ENCODE measurements around the gene LYL1.

DNA sequence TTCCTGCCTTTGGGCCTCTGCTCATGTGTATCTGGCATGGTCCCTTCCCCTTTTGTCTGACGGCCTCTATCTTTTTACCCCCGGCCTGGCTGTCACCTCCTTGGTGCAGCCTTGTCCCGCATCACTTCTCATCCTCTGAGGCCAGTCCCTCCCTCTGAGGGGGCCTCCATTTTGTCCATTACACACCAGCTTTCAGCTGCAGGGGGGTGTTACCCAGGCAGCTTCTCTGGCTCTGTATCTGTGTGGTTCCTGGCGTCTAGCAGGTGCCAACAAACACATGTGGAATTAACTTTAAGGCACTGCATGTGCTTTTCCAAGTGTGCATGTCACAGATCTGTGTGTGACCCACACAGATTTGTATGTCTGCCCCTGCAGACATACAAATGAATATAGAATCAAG is 52.4 kb downstream of the LYL1 start:
- TF ChIP-seq, protein P1, sequence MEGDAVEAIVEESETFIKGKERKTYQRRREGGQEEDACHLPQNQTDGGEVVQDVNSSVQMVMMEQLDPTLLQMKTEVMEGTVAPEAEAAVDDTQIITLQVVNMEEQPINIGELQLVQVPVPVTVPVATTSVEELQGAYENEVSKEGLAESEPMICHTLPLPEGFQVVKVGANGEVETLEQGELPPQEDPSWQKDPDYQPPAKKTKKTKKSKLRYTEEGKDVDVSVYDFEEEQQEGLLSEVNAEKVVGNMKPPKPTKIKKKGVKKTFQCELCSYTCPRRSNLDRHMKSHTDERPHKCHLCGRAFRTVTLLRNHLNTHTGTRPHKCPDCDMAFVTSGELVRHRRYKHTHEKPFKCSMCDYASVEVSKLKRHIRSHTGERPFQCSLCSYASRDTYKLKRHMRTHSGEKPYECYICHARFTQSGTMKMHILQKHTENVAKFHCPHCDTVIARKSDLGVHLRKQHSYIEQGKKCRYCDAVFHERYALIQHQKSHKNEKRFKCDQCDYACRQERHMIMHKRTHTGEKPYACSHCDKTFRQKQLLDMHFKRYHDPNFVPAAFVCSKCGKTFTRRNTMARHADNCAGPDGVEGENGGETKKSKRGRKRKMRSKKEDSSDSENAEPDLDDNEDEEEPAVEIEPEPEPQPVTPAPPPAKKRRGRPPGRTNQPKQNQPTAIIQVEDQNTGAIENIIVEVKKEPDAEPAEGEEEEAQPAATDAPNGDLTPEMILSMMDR (IDR thresholded peaks at IDR 0.05; ENCODE audit: low read depth, low read length, missing input control), result no peak
- TF ChIP-seq FOXA1 (IDR thresholded peaks at IDR 0.05) (no peak), YY1 (IDR thresholded peaks at IDR 0.05) (no peak), RAD21 (IDR thresholded peaks at IDR 0.05) (no peak), SP1 (IDR thresholded peaks at IDR 0.05) (no peak), TAF1 (conservative IDR thresholded peaks at IDR 0.05) (no peak), FOXA2 (IDR thresholded peaks at IDR 0.05) (no peak)
- TF ChIP-seq, protein P2, sequence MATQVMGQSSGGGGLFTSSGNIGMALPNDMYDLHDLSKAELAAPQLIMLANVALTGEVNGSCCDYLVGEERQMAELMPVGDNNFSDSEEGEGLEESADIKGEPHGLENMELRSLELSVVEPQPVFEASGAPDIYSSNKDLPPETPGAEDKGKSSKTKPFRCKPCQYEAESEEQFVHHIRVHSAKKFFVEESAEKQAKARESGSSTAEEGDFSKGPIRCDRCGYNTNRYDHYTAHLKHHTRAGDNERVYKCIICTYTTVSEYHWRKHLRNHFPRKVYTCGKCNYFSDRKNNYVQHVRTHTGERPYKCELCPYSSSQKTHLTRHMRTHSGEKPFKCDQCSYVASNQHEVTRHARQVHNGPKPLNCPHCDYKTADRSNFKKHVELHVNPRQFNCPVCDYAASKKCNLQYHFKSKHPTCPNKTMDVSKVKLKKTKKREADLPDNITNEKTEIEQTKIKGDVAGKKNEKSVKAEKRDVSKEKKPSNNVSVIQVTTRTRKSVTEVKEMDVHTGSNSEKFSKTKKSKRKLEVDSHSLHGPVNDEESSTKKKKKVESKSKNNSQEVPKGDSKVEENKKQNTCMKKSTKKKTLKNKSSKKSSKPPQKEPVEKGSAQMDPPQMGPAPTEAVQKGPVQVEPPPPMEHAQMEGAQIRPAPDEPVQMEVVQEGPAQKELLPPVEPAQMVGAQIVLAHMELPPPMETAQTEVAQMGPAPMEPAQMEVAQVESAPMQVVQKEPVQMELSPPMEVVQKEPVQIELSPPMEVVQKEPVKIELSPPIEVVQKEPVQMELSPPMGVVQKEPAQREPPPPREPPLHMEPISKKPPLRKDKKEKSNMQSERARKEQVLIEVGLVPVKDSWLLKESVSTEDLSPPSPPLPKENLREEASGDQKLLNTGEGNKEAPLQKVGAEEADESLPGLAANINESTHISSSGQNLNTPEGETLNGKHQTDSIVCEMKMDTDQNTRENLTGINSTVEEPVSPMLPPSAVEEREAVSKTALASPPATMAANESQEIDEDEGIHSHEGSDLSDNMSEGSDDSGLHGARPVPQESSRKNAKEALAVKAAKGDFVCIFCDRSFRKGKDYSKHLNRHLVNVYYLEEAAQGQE (IDR thresholded peaks at IDR 0.05), result no peak
- TF ChIP-seq, protein P3, sequence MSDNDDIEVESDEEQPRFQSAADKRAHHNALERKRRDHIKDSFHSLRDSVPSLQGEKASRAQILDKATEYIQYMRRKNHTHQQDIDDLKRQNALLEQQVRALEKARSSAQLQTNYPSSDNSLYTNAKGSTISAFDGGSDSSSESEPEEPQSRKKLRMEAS (IDR thresholded peaks at IDR 0.05), result no peak
- TF ChIP-seq, protein P4, sequence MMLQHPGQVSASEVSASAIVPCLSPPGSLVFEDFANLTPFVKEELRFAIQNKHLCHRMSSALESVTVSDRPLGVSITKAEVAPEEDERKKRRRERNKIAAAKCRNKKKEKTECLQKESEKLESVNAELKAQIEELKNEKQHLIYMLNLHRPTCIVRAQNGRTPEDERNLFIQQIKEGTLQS (IDR thresholded peaks at IDR 0.05), result no peak
- TF ChIP-seq, protein P5, sequence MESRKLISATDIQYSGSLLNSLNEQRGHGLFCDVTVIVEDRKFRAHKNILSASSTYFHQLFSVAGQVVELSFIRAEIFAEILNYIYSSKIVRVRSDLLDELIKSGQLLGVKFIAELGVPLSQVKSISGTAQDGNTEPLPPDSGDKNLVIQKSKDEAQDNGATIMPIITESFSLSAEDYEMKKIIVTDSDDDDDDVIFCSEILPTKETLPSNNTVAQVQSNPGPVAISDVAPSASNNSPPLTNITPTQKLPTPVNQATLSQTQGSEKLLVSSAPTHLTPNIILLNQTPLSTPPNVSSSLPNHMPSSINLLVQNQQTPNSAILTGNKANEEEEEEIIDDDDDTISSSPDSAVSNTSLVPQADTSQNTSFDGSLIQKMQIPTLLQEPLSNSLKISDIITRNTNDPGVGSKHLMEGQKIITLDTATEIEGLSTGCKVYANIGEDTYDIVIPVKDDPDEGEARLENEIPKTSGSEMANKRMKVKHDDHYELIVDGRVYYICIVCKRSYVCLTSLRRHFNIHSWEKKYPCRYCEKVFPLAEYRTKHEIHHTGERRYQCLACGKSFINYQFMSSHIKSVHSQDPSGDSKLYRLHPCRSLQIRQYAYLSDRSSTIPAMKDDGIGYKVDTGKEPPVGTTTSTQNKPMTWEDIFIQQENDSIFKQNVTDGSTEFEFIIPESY (IDR thresholded peaks at IDR 0.05), result no peak
